HG03342 (cell line): Measurements from ENCODE around the gene NT5E.

ENCODE experiments used
- ATAC-seq: cut with Tn5 transposase; IDR thresholded peaks from one replicate; pipeline ENCODE4 v1.9.1; 2021; ENCODE audit warnings: mild to moderate bottlenecking, moderate library complexity; ENCODE audit not compliant: unreplicated experiment

Gene NT5E

DNA sequence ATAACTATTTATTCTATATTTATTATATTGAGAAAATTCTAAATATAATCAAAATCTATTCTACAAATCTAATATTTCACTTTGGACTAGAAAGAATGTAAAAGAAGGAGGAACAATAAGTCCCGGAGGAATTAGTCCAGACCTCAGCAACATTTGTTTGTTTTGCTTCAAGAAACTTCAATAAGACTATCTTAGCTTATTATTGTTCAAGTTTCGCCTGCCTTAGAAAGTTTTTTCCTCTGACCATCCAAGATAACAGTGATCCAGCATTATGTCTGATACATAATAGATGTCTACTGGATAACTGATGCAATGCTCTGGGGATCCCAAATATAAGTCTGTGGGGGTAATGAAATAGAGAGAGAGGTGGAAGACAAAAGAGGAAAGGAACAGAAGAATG lies 28.7 kb upstream of the NT5E start:
- no peak for ATAC-seq

DNA sequence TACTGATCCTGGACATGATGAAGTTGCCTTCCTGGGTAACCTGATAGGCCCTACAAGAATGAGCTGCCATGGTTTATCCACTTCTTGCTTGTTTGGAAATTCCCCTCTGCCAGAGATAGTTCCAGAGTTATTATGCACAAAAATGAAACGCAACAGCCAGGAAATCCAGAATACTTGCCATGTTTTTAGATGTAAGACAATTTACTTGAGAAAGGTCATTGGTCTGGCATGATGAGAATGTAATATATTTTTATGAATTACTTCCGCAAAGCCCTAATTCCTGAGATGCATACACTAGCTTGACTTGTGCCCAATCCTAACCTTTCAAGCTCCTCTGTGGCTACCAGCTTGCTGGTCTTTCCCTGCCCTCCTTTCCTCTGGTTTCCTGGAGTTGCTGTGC lies 27.9 kb upstream of the NT5E start:
- no peak for ATAC-seq

DNA sequence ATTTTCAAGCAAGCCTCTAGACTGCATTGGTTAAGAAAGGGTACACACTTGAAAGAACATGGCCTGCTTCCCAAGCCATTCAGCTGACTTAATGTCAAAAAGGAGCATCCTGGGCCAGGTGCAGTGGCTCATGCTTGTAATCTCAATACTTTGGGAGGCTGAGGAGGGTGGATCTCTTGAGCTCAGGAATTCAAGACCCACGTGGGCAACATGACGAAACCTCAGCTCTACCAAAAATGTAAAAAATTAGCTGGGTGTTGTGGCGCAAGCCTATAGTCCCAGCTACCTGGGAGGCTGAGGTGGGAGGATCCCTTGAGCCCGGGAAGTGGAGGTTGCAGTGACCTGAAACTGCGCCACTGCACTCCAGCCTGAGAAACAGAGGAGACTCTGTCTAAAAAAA lies 26.9 kb upstream of the NT5E start:
- no peak for ATAC-seq

DNA sequence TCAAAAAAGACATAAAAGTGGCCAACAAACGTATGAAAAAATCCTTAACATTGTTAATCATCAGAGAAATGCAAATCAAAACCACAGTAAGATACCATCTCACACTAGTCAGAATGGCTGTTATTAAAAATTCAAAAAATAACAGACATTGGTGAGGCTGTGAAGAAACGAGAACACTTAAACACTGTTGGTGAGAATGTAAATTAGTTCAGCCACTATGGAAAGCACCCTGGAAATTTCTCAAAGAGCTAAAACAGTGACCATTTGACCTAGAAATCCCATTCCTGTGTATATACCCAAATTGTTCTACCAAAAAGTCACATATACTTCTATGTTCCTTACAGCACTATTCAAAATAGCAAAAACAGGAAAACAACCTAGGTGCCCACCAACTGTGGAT lies 24.9 kb upstream of the NT5E start:
- no peak for ATAC-seq

DNA sequence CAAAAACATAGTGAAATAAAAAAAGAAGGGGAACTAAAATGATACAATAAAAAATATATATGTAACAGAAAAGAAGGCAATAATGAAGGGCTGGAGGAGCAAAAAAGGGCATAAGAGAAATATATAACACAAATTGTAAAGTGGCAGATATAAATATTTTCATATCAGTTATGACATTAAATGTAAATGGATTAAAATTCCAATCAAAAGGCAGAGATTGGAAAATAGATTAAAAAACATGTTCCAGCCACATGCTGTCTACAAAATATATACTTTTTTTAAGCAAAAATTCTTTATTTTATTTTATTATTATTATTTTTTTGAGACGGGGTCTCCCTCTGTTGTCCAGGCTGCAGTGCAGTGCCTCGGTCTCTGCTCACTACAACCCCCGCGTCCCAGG lies 23.9 kb upstream of the NT5E start:
- no peak for ATAC-seq

DNA sequence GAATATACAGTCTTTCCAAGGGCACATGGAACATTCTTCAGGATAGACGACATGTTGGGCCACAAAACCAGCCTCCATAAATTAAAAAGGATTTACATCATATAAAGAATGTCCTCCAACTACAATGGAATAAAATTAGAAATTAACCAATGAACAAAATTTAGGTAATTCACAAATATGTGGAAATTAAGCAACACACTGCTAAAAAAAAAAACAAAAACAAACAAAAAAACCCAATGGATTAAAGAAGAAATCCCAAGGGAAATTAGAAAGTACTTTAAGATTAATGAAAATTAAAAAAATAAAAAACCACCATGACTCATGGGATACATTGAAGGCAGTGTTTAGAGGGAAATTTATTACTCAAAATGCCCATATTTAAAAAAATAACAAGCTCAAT lies 21.4 kb upstream of the NT5E start:
- no peak for ATAC-seq

DNA sequence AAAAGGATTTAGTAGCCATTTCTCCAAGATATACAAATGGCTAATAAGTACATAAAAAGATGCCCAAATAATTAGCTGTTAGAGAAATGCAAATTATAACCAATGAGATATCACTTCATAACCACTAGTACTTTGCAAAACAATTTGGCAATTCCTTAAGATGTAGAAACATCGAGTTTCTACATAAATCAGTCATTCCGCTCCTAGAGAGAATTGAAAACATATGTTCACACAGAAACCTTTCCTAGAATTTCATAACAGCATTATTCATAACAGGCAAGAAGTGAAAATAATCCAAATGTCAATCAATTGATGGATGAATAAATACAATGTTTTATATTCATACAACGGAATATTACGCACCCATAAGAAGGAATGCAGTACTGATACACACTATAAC lies 20.5 kb upstream of the NT5E start:
- no peak for ATAC-seq

DNA sequence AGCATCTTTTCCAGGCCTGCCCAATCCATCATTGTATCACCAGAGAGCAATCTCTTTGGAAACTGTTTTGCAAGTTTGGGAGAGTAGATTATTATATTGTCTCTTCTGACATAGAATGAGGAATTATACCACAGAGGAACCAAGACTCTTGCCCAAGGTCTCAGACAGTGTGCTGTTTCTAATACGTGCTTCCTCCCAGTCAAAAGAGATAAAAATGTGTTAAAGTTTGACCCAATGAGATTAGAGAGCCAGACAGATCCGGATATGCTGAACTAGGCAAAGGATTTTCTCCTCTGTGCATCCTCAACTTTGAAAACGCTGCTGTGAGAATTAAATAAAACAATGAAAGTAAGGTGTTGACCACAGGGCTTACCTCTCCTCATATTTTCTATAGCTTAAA lies 18.6 kb upstream of the NT5E start:
- ATAC-seq: no peak

DNA sequence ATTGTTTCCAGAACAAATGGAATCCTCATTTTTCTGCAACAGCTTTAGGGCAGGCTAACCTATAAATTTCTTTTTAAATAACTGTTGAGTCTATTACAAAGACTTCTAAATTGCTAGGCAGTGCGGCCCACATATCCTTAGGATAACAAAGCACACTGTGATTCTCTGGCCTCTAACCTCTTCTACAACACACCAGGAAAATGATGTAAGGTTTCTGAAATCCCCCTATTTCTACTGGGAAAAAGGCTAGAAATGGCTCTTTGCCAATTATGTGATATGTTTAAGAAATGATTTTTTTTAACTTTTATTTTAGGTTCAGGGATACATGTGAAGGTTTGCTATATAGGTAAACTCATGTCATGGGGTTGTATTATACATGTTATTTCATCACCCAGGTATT lies 17.3 kb upstream of the NT5E start:
- ATAC-seq: no peak

DNA sequence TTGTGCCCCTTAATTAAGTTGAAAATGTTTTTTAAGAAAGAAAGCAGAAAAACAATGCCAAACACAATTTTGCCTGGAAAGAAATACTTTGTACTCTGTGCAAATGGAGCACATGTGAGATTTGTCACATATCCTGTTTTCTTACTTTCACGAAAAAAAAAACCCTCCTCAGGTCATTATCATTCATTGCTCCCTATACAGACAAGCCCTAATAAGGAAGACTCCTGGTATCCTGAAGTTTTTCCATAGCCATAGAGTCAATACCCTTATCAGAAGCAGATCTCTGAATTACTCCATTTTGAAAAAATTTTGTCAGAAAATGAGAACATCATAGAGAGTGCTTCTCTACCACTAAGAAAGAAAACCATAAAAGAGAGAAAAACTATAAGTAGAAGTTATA lies 14.0 kb upstream of the NT5E start:
- ATAC-seq: no peak

DNA sequence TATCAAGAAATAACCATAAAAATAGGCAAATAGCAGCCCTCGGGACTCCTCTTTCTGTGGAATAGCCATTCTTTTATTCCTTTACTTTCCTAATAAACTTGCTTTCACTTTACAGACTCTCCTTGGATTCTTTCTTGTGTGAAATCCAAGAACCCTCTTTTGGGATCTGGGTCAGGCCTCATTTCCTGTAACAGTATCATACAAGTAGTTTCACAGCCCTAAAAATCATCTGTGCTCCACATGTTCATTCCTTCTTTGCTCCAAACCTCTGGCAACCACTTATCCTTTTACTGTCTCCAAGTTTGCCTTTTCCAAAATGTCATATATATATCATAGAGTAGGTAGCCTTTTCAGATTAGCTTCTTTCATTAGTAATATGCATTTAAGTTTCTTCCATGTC lies 13.5 kb upstream of the NT5E start:
- no peak for ATAC-seq

DNA sequence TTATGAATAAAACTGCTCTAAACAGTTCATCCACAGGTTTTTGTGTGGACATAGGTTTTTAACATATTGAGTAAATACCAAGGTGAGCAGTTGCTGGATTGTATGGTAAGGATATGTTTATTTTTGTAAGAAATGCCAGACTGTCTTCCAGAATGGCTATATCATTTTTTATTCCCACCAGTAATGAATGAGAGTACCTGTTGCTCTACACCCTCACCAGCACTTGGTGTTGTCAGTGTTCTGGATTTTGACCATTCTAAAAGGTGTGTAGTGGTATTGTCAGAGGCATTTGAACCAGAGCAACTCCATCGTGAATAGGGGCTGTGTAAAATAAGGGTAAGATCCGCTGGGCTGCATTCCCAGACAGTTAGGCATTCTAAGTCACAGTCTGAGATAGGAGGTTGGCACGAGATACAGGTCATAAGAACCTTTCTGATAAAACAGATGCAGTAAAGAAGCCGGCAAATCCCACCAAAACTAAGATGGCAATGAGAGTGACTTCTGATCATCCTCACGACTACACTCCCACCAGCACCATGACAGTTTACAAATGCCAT lies 12.9 kb upstream of the NT5E start:
- ATAC-seq: no peak

DNA sequence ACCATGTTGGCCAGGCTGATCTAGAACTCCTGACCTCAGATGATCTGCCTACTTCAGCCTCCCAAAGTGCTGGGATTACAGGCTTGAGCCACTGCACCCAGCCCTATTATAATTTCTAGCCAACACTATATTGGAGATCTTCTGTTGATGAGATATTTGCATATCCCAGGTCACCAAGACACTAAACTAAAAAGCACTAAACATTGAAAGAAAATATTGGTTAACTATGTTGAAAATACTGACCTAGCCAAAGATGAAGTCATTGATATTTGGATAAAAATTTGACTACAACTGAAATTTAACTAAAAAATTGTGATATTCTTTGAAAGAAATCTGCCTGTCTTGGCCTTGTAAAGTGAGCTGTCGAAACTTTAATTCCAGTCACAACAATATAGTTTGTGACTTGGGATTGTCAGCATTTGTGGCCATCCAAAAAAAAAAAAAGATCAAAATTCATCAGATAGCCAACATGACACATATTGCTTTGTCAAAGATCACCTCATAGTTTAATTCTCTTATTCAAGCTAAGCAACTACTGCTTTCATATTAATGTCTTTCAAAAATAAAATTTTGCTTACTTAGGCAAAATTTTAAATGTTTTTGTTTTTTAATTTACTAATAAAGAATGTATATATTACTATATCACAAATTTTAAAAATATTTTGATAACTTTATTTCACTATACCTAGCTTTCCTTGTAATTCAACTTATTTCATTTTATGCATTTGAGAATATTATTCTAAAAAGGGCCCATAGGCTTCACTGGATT lies 6.3 kb upstream of the NT5E start:
- no peak for ATAC-seq

DNA sequence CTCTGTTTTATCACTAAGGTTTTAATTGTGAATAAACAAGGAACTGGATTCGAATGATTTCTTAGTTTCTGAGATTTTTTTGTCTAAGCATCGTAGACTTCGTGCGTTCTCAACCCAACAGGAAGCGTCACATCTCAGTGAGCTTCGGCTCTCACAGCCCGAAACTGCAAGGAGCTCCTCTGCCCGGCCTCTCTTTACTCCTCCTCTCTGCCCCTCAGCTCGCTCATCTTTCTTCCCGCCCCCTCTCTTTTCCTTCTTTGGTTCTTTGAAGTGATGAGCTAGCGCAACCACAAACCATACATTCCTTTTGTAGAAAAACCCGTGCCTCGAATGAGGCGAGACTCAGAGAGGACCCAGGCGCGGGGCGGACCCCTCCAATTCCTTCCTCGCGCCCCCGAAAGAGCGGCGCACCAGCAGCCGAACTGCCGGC lies 480 bp upstream of the NT5E start:
- peak; percentile 74 for ATAC-seq

DNA sequence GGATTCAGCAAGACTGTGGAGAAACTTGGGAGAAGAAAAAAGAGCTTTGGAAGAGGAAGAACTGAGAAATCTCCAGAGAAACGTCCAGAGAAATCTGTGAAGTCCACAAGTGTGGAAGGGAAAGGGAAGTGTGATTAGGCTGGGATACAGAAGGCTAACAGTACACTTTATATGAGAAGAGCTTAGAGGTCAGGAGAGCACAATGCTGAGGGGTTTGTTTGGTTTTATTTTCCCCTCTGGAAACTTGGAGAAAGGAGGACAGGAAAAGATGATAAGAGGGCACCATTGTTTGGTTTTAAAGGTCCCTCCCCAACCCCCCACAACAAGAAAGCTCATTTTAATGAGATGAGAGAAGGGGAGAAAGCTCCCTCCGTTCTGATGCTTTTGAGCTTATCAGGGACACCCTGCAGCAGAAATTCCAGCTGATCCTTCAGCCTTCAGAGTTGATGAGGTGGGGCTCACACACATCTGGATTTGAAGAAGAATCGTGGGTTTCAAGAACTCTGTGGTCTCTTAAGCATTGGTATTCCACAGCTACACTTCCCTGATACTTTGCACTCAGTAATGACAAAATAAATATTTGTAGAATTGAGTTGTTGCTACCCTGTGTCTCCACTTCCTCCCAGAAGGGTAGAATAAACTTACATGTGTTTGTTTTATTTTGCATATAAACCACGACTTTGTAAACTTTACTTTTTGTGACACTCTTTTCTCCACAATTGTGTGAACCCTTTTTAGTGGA lies 1.9 kb downstream of the NT5E start:
- no peak for ATAC-seq

DNA sequence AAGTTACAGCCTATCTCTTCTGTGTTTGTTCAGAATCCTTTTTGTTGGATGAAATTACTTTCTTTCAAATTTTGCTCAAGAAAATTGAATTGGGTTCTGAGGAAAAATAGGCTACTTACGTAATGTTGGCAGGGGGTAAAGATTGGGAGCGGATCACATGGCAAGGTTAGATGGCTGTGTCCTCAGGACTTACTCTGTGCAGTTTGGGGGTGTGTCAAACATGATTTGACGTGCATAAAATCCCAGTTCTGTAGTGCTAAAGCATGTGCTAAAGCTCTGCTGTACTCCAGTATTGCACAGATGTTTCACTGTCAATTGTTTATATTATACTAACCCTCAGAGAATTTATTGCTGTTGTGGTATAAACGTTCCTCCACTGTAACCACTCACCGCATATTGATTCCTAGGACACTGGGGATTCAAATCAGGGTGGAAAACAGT lies 2.6 kb downstream of the NT5E start:
- no peak for ATAC-seq

DNA sequence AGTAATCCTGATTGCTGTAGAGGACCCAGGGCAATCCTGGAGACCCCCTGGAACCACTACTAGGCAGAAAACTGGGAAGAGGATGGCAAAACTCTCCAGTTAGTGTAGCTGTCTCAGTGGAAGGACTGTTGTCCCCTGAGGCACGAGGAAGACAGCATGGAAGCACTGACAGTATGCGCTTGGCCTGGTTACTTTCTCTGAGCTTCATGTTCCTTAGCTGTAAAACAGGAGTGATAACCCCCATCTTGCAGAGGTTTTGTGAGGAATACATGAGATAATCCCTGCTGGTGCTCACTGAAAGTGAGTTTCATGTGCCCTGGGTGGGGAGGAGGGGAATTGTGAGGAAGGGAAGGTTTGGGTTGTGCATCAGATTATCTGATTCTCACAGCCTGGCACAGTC lies 3.2 kb downstream of the NT5E start:
- ATAC-seq: no peak

DNA sequence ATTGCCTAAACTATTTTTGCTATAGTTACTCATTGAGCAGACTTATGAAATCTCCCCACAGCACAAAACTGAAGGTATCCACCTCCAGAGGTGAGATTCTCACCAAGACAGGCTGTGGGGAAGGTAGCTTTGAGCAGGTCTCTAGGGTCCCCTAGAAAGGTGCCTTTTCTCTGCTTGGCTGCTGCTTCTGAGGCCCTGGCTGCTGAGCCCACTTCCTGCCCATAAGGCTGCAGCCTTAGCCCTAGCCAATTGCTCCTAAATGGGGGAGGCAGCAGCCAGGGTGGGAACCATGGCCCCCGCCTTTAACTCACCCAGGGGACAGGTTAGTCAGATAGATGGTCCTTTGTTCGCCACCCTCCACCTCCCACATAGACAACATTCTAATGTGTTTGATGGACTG lies 3.6 kb downstream of the NT5E start:
- no peak for ATAC-seq

DNA sequence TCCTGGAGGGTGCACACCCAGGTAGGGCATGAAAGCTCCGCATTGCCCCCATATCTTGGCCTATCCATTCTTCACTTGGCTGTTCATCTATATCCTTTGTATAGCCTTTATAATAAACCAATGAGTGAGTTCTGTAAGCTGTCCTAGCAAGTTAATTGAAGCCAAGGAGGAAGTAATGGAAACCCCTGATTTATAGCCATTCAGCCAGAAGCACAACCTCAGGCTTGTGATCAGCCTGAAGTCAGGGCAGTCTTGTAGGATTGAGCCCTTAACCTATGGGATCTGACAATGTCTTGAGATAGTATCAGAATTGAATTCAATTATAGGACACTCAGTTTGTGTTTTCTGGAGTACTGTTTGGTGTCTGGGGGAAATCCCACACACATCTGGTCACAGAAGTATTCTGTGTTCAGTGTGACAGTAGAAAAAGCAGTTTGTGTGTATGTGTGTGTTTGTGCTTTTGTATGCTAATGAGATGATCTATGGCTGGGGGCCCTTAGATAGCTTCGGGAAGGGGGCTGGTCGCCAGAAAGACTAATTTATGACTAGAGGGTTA lies 5.7 kb downstream of the NT5E start:
- no peak for ATAC-seq

DNA sequence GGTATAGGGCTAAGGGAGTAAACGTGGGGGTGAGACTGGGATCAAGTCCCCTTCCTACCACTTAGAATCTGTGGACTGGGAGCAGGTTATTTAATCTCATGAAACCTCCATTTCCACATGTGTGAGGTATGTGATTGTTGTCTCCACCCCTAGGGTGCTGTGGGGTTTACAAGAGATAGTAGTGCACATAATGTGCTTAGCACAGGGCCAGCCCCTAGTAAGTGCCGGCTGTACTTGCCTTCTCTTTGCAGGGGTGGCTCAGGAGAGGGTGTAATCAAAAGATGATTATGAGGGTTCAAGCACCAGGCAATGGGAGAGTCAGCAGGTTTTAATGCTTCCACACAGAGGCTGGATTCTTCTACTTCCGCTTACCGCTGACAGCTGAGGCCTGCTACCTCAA lies 6.9 kb downstream of the NT5E start:
- no peak for ATAC-seq

DNA sequence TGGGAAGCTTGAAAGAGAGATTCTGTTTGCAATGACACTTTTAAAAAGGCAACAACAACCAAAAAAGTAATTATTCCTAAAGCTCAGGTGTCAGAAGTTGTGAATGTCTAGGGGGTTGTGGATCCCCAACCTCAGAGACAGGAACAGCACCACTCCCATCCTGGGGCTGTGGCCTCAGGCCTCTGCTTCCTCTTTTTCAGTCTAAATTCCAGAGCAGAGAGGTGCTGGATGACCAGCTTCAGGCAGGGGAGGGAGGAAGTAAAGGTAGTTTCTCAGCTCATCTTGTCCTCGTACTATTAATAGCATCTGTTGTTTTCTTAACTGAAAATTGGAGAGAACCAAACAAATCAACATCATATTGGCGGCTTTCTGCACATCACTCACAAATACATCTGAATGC lies 8.3 kb downstream of the NT5E start:
- no peak for ATAC-seq

DNA sequence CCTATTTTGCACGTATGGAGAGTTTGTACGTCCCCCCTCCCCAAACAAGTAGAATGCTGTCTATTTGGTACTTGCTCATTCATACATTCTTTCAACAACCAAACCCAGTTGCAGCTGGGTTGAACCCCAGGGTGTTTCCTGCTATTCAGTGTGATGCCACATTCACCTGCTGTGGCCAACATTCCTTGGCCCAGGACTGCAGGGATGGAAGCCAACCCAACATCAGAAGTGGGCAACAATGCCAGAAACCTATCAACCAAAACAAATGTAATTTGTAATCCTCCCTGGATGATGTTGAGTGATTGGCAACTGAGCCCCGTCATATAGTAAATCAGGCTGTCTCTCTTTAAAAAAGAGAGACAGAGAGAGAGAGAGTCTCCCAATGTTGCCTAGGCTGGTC lies 8.9 kb downstream of the NT5E start:
- no peak for ATAC-seq
